ENCODE data around the gene EBF3. TPM values are rescaled to one million over a fixed set of nuclear protein-coding genes. Genes with fewer than 3 reads are reported as not detected.

The EBF3 gene
- total and polyA plus RNA-seq, 2 donors (not counting 3 experiments of a cell fraction or from before 2014, with no cell fraction given) = 0.92 to 2.7 TPM

Small RNAs within 50 kb of the gene (microRNA-seq; reads per million reads assigned to microRNA genes)
- gene MIR4297 (ENCODE audit: borderline number of aligned reads, borderline replicate concordance) = not detected

Small RNAs within 50 kb of the gene (small RNA-seq; reads per million reads assigned to genes)
- gene AL354950.2 (ENCODE audit: insufficient read depth, insufficient read length, low read depth, low replicate concordance) = not detected
- not detected for gene MIR4297 (ENCODE audit: insufficient read depth, insufficient read length, low read depth, low replicate concordance)

Other genes with a start within 250 kb of the EBF3 start
- gene C10orf143, start 146.6 kb upstream of the EBF3 start, total RNA-seq = 0.44 and 0.92 TPM in 2 replicates
- gene C10orf143, start 146.6 kb upstream of the EBF3 start, polyA plus RNA-seq = 0.26 and 0.53 TPM in 2 replicates
- gene GLRX3, start 172.1 kb upstream of the EBF3 start, total RNA-seq = 132 and 137 TPM in 2 replicates
- gene GLRX3, start 172.1 kb upstream of the EBF3 start, polyA plus RNA-seq = 57.0 and 71.6 TPM in 2 replicates